SK-N-SH (cell line): ENCODE data around the gene SKIC2.
"Not testable (repeated sequence)": the region's sequence is repeated elsewhere in the genome, so short reads cannot be mapped to it uniquely, and the experiment has no call there.

Experiments
- CTCF ChIP-seq: fragments of 200-600 bp; sonication (generic); IDR thresholded peaks from 2 replicates; pipeline ENCODE4 v1.6.1; 2017; ENCODE audit warnings: antibody characterized with exemption, mild to moderate bottlenecking, moderate library complexity
- FOXM1 ChIP-seq: IDR thresholded peaks from 2 replicates; pipeline ENCODE4 v1.4.0; 2012; ENCODE audit warnings: low read depth, mild to moderate bottlenecking
- GATA2 ChIP-seq: sonication (generic); formaldehyde crosslinking; IDR thresholded peaks from 2 replicates; pipeline ENCODE4 v1.5.0; 2020; ENCODE audit warnings: mild to moderate bottlenecking, missing genetic modification reagents
- MXI1 ChIP-seq: IDR thresholded peaks from 2 replicates; pipeline ENCODE4 v1.6.1; 2012; ENCODE audit warnings: mild to moderate bottlenecking, low read depth, low read length, improper control_type of control experiment
- SMC3 ChIP-seq: IDR thresholded peaks from 2 replicates; pipeline ENCODE4 v1.6.1; 2012; ENCODE audit warnings: low read depth, low read length, improper control_type of control experiment
- TAF1 ChIP-seq: IDR thresholded peaks from 2 replicates; pipeline ENCODE4 v1.6.1; 2012; ENCODE audit warnings: low read depth, mild to moderate bottlenecking, low read length, moderate library complexity, borderline replicate concordance
- ZBTB33 ChIP-seq: IDR thresholded peaks from 2 replicates; pipeline ENCODE4 v1.4.0; 2012; ENCODE audit warnings: low read depth, borderline replicate concordance

GRCh38 chr6:32008616-32009015 is 49.6 kb downstream of the SKIC2 start:
- not testable (repeated sequence) for TF ChIP-seq CTCF; SMC3; GATA2 (CRISPR knock-in tag); FOXM1; ZBTB33; MXI1; TAF1
